22Rv1 (cell line): ENCODE data around the gene ECT2L.

ENCODE experiments used
- H3K27ac ChIP-seq: fragments of 450-650 bp; 2 replicates; pipeline ENCODE4 v1.5.1; 2017
- CTCF ChIP-seq: fragments of 450-650 bp; IDR thresholded peaks from 2 replicates; pipeline ENCODE4 v1.5.1; 2017; ENCODE audit warnings: mild to moderate bottlenecking
- ZFX ChIP-seq: fragments of 450-650 bp; IDR thresholded peaks from 2 replicates; pipeline ENCODE4 v1.6.1; 2017; ENCODE audit warnings: antibody characterized with exemption, borderline replicate concordance

Gene ECT2L

DNA sequence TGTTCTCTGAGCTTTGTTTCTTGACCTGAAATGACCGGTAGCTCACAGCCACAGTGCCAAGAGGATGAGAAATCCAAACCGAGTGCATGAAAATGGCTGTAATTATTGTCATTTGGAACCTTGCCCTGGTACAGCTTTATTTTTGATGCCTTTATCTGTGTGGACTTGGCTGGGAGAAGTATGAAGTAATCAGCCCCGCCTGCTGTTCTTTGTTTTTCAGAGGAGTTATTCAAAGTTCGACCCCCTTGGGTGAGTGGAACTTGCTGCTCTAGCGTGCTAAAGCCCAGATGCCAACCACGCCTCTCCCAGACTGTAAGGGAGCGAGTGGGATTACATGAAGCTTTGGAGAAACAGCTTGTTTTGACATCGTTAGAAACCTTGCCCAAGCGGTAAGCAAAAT lies 48.3 kb downstream of the ECT2L start:
- H3K27ac ChIP-seq, result no peak overlapping the region
- TF ChIP-seq ZFX (no peak), CTCF (no peak)

GRCh38 chr6:138847884-138848283 lies 52.0 kb downstream of the ECT2L start:
- TF ChIP-seq CTCF, result no peak
- TF ChIP-seq ZFX, result no peak
- no peak overlapping the region for H3K27ac ChIP-seq

DNA sequence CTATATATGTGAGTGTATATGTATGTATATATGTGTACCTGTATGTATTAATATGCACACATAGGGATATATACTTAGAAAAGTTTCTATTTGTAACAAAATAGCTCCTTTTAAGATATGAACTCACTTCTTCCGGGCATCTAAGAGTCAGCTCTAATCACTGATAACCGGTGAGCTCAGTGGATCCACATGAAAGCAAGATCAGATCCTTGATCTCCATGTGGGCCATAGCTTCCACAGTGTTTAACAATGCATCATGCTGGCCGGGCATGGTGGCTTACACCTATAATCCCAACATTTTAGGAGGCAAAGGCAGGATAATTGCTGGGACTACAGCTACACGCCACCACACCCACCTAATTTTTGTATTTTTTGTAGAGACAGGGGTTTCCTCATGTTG lies 52.6 kb downstream of the ECT2L start:
- TF ChIP-seq CTCF, result no peak
- no peak for TF ChIP-seq ZFX
- no peak overlapping the region for H3K27ac ChIP-seq

DNA sequence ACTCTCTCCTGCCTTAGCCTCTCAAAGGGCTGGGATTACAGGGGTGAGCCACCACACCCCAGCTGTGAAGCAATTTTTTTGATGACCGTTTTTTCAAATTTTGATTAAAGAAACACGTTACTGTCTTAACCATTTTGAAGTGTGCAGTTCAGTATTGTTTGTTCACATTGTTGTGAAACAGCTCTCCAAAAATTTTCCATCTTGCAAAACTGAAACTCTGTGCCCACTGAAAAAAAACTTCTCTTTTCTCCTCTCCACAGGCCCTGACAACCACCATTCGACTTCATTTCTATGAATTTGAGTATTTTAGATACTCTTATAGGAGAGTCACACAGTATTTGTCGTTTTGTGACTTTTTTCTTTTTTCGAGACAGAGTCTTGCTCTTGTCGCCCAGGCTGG lies 53.9 kb downstream of the ECT2L start:
- TF ChIP-seq ZFX (no peak), CTCF (no peak)

GRCh38 chr6:138856654-138857053 lies 60.8 kb downstream of the ECT2L start:
- TF ChIP-seq ZFX (no peak), CTCF (no peak)
- H3K27ac ChIP-seq, result no peak overlapping the region

More for the DNA sequence above, 53.9 kb downstream of the ECT2L start:
- H3K27ac ChIP-seq, result no peak overlapping the region

DNA sequence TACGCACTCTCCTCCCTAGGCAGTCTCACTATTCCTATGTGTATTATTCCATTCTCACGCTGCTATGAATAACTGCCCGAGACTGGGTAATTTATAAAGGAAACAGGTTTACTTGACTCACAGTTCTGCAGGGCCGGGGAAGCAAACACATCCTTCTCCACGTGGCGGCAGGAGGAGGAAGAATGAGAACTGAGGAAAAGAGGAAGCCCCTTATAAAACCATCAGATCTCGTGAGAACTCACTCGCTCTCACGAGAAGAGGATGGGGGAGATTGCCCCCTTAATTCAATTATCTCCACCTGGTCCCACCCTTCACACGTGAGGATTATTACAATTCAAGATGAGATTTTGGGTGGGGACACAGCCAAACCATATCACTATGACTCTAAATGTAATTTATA lies 61.9 kb downstream of the ECT2L start:
- no peak overlapping the region for H3K27ac ChIP-seq
- no peak for TF ChIP-seq CTCF
- no peak for TF ChIP-seq ZFX

DNA sequence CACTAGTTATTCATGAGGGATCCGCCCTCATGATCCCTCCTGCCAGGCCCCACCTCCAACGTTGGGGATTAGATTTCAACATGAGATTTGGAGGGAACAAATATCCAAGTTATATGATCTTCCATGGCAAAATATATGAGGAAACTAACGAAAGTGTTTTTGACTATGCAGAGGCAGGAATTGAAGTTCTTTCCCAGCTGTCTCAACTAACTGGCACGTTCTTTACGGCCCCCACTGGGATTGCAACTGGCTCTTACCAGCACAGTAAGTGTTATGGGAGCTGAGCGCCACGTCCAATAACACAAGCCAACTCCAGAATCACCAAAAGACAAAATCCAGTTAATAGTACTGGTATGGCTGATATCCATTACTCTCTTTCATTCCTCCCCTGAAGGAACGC lies 66.6 kb downstream of the ECT2L start:
- TF ChIP-seq CTCF, result no peak
- no peak overlapping the region for H3K27ac ChIP-seq
